HCT116 (cell line): ENCODE results near the gene PSG2.
"Not testable (repeated sequence)": the region's sequence is repeated elsewhere in the genome, so short reads cannot be mapped to it uniquely, and the experiment has no call there.

Experiments
- CBX3 ChIP-seq: IDR thresholded peaks from 2 replicates; pipeline ENCODE4 v1.6.1; 2012; ENCODE audit warnings: low read depth
- CTCF ChIP-seq, 3 experiments: fragments of 200-600 bp in 1 of 3; sonication (generic) in 1 of 3; IDR thresholded peaks in 2 of 3; conservative IDR thresholded peaks in 1 of 3; 2 replicates each; pipeline ENCODE4 v1.5.1; 2012 to 2017; ENCODE audit warnings: low read depth in 2 of 3, low read length in 2 of 3, antibody characterized with exemption in 1 of 3, borderline replicate concordance in 1 of 3, control low read depth in 1 of 3, mild to moderate bottlenecking in 1 of 3, mixed read lengths in 1 of 3, mixed run types in 1 of 3, moderate library complexity in 1 of 3; ENCODE audit not compliant: insufficient read depth in 1 of 3
- JUND ChIP-seq: IDR thresholded peaks from 2 replicates; pipeline ENCODE4 v1.6.1; 2012
- POLR2A ChIP-seq: IDR thresholded peaks from 2 replicates; pipeline ENCODE4 v1.7.0; 2011; ENCODE audit warnings: borderline replicate concordance; ENCODE audit not compliant: insufficient read depth, insufficient read length; ENCODE audit errors: extremely low read depth
- POLR2AphosphoS5 ChIP-seq: IDR thresholded peaks from 2 replicates; pipeline ENCODE4 v1.6.1; 2011; ENCODE audit warnings: mild to moderate bottlenecking, low read depth, low read length, moderate library complexity
- SRF ChIP-seq: IDR thresholded peaks from 2 replicates; pipeline ENCODE4 v1.6.1; 2012; ENCODE audit warnings: low read depth
- ZFX ChIP-seq: fragments of 450-650 bp; IDR thresholded peaks from 2 replicates; pipeline ENCODE4 v1.6.1; 2017
- ZNF274 ChIP-seq: fragments of 200-500 bp; sonication (Bioruptor generic); IDR thresholded peaks from 2 replicates; pipeline ENCODE4 v1.6.1; 2014; ENCODE audit warnings: mild to moderate bottlenecking, low read depth, low read length, inconsistent platforms
- TF ChIP-seq, protein P1 (sequence below): IDR thresholded peaks from 2 replicates; pipeline ENCODE4 v1.6.1; 2012; ENCODE audit warnings: low read depth

DNA sequence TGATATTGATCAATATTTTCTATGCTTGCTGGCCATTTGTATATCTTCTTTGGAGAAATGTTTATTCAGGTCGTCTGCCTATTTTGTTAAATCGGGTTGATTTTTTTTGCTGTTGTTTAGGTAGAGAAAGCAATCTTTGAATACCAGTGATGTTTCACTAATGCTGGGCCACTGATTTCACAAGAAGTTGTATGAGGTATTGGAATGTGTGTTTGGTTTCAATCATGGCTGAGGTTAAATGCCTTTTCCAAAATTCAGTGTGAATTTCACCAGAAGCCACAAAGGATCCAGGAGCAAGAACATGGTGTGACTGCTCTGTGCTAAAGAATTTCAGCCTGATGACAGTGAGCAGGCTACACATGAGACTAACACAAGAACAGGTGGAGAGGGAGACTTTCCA, 32.1 kb upstream of the PSG2 start:
- not testable (repeated sequence) for TF ChIP-seq POLR2A; ZNF274; POLR2AphosphoS5; CTCF (IDR thresholded peaks at IDR 0.05 in 2 of 3, conservative IDR thresholded peaks at IDR 0.05 in 1 of 3; ENCODE audit: borderline replicate concordance in 1 of 3, insufficient read depth in 1 of 3, low read depth in 2 of 3, low read length in 2 of 3); CBX3; SRF; ZFX; JUND
- TF ChIP-seq, protein P1, sequence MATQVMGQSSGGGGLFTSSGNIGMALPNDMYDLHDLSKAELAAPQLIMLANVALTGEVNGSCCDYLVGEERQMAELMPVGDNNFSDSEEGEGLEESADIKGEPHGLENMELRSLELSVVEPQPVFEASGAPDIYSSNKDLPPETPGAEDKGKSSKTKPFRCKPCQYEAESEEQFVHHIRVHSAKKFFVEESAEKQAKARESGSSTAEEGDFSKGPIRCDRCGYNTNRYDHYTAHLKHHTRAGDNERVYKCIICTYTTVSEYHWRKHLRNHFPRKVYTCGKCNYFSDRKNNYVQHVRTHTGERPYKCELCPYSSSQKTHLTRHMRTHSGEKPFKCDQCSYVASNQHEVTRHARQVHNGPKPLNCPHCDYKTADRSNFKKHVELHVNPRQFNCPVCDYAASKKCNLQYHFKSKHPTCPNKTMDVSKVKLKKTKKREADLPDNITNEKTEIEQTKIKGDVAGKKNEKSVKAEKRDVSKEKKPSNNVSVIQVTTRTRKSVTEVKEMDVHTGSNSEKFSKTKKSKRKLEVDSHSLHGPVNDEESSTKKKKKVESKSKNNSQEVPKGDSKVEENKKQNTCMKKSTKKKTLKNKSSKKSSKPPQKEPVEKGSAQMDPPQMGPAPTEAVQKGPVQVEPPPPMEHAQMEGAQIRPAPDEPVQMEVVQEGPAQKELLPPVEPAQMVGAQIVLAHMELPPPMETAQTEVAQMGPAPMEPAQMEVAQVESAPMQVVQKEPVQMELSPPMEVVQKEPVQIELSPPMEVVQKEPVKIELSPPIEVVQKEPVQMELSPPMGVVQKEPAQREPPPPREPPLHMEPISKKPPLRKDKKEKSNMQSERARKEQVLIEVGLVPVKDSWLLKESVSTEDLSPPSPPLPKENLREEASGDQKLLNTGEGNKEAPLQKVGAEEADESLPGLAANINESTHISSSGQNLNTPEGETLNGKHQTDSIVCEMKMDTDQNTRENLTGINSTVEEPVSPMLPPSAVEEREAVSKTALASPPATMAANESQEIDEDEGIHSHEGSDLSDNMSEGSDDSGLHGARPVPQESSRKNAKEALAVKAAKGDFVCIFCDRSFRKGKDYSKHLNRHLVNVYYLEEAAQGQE, result not testable (repeated sequence)
